Endothelial cell of umbilical vein (primary cell): ENCODE data around the gene CD151.

Experiments used
- CTCF ChIP-seq, 2 donors: IDR thresholded peaks; 1 replicate in 1 of 2; 2 replicates in 1 of 2; pipeline ENCODE4 v1.5.1; 2011; ENCODE audit warnings: low read length in 2 of 2, mild to moderate bottlenecking in 2 of 2, moderate library complexity in 2 of 2, control low read depth in 1 of 2, inconsistent platforms in 1 of 2, low read depth in 1 of 2; ENCODE audit not compliant: insufficient read depth in 1 of 2; ENCODE audit errors: extremely low read depth in 1 of 2
- EZH2 ChIP-seq: IDR thresholded peaks from 2 replicates; pipeline ENCODE4 v1.6.1; 2012; ENCODE audit warnings: borderline replicate concordance, low read depth, mild to moderate bottlenecking, moderate library complexity, low read length, inconsistent platforms; ENCODE audit not compliant: severe bottlenecking
- JUN ChIP-seq: IDR thresholded peaks from 2 replicates; pipeline ENCODE4 v1.6.1; 2011; ENCODE audit warnings: borderline replicate concordance, low read depth; ENCODE audit not compliant: insufficient read length, insufficient read depth
- MAX ChIP-seq: IDR thresholded peaks from 2 replicates; pipeline ENCODE4 v1.6.1; 2011; ENCODE audit not compliant: insufficient read depth, insufficient read length
- POLR2A ChIP-seq: IDR thresholded peaks from 2 replicates; pipeline ENCODE4 v1.6.1; 2012; ENCODE audit warnings: low read depth, mild to moderate bottlenecking, control low read depth, low read length
- POLR2AphosphoS5 ChIP-seq: IDR thresholded peaks from 2 replicates; pipeline ENCODE4 v1.6.1; 2012; ENCODE audit warnings: low read depth, mild to moderate bottlenecking, control low read depth, low read length, moderate library complexity; ENCODE audit not compliant: insufficient read depth

GRCh38 chr11:819129-819931 lies 13.4 kb upstream of the CD151 start:
- TF ChIP-seq EZH2 (no peak), POLR2A (peak; percentile 98), CTCF (IDR thresholded peaks at IDR 0.05; ENCODE audit: extremely low read depth in 1 of 2, insufficient read depth in 1 of 2, low read depth in 1 of 2, low read length in 2 of 2) (peak in 1 of 2 donors; percentile 14), MAX (no peak), POLR2AphosphoS5 (peak; percentile 97), JUN (no peak)
